Activated CD8-positive, alpha-beta T cell treated with anti-CD3 and anti-CD28 coated beads for 36 hours (primary cell): Measurements from ENCODE around the gene INPP5D. TPM values are rescaled to one million over a fixed set of nuclear protein-coding genes. Genes with fewer than 3 reads are reported as not detected.
"Not testable (repeated sequence)": the region's sequence is repeated elsewhere in the genome, so short reads cannot be mapped to it uniquely, and the experiment has no call there.

Experiments used
- ATAC-seq: fragments of 200-7000 bp; cut with Tn5 transposase; one replicate; pipeline ENCODE4 v1.10.0; 2021; ENCODE audit warnings: mild to moderate bottlenecking, moderate library complexity
- CTCF ChIA-PET: fragments of 350-600 bp; sonication (Branson Sonifier 250); formaldehyde crosslinking; loops from one replicate; lab custom pipeline; 2021; ENCODE audit warnings: antibody characterized with exemption; lab: Charles Lee
- POLR2A ChIA-PET: fragments of 350-600 bp; sonication (Branson Sonifier 250); formaldehyde crosslinking; loops from one replicate; lab custom pipeline; 2021; ENCODE audit warnings: antibody characterized with exemption; lab: Charles Lee
- DNase-seq: peaks from one replicate; pipeline ENCODE4 v3.0.0-alpha.2; 2020
- H3K27ac Mint-ChIP-seq: one replicate; pipeline ENCODE4 v1.8.0; 2021; ENCODE audit warnings: mild to moderate bottlenecking, mixed read lengths
- H3K27me3 Mint-ChIP-seq: one replicate; pipeline ENCODE4 v1.8.0; 2021; ENCODE audit warnings: mixed read lengths
- H3K36me3 Mint-ChIP-seq: one replicate; pipeline ENCODE4 v1.8.0; 2021; ENCODE audit warnings: low read depth, mixed read lengths
- H3K4me1 Mint-ChIP-seq: one replicate; pipeline ENCODE4 v1.8.0; 2021; ENCODE audit warnings: low read depth, mixed read lengths
- H3K4me3 Mint-ChIP-seq: one replicate; pipeline ENCODE4 v1.8.0; 2021; ENCODE audit warnings: mild to moderate bottlenecking, moderate library complexity, mixed read lengths
- H3K9me3 Mint-ChIP-seq: one replicate; pipeline ENCODE4 v1.8.0; 2021; ENCODE audit warnings: mixed read lengths
- intact Hi-C: fragments of 100-400 bp; cut with micrococcal nuclease; formaldehyde crosslinking; loops from one replicate; pipeline ENCODE4 v1.10.0; 2022
- total RNA-seq, 2 experiments: library from RNA; stranded (reverse); gene quantifications; one replicate each; pipeline ENCODE4 v1.2.3, GENCODE V29; 2021
- TF ChIP-seq, protein P1 (sequence below): fragments of 200-600 bp; IDR thresholded peaks from one replicate; pipeline ENCODE4 v1.8.0; 2022; ENCODE audit warnings: antibody characterized with exemption, mild to moderate bottlenecking

Gene INPP5D
- total RNA-seq, 2 experiments from 2014 or later: 38.6 to 40.2 TPM

DNA sequence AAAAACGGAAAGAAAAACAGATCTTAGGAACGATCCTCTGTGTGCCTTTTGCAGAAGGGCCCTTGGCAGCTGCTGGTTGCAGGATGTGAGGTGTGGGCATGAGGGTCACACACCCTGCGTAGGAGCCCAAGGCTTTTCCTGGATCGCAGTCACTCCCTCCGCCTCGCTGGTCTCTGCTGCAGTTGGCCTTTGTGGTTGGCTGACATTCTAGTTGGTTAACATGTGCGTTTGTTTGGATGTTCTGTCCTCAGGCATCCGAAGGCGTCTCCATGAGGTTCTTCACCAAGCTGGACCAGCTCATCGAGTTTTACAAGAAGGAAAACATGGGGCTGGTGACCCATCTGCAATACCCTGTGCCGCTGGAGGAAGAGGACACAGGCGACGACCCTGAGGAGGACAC is 61.7 kb downstream of the INPP5D start:
- intact Hi-C loops: no loop called here

DNA sequence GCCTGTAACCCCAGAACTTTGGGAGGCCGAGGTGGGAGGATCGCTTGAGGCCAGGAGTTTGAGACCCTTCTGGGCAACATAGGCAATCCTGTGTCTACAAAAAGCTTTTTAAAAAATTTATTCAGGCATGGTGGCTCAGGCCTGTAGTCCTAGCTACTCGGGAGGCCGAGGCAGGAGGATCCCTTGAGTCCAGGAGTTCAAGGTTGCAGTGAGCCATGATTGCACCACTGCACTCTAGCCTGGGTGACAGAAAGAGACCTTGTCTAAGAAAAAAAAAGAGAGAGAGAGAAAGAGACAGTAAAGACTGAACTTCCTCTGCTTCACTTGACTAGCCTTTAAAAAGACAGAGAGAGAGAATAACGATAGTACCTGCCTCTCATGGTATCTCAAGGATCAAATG is 62.4 kb downstream of the INPP5D start:
- intact Hi-C loops: no loop called here
- H3K27me3 Mint-ChIP-seq: no peaks in the 10 kb centered on the region
- ChIA-PET CTCF (interaction anchor here (1.2 kb wide), 1 partner anchor 8 kb away, joined by 3 read pairs; no protein-coding TSS in a partner anchor), POLR2A (interaction anchor here (1.6 to 2.0 kb wide), 2 partner anchors 10 to 20 kb away, joined by 3 to 8 read pairs; no protein-coding TSS in a partner anchor)
- peaks cover 24% of the 10 kb centered on the region for H3K4me1 Mint-ChIP-seq
- TF ChIP-seq, protein P1, sequence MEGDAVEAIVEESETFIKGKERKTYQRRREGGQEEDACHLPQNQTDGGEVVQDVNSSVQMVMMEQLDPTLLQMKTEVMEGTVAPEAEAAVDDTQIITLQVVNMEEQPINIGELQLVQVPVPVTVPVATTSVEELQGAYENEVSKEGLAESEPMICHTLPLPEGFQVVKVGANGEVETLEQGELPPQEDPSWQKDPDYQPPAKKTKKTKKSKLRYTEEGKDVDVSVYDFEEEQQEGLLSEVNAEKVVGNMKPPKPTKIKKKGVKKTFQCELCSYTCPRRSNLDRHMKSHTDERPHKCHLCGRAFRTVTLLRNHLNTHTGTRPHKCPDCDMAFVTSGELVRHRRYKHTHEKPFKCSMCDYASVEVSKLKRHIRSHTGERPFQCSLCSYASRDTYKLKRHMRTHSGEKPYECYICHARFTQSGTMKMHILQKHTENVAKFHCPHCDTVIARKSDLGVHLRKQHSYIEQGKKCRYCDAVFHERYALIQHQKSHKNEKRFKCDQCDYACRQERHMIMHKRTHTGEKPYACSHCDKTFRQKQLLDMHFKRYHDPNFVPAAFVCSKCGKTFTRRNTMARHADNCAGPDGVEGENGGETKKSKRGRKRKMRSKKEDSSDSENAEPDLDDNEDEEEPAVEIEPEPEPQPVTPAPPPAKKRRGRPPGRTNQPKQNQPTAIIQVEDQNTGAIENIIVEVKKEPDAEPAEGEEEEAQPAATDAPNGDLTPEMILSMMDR: no peak
- peaks cover 42% of the 10 kb centered on the region for H3K36me3 Mint-ChIP-seq
- no peak overlapping the region for H3K27ac Mint-ChIP-seq
- ATAC-seq (no peak), DNase-seq (no peak)
- H3K4me3 Mint-ChIP-seq: no peak overlapping the region
- H3K9me3 Mint-ChIP-seq: peaks cover 2% of the 10 kb centered on the region

More for the DNA sequence above, 61.7 kb downstream of the INPP5D start:
- POLR2A ChIA-PET: interaction anchor here (1.6 to 2.0 kb wide), 2 partner anchors 9 to 21 kb away, joined by 3 to 8 read pairs; no protein-coding TSS in a partner anchor
- TF ChIP-seq, protein P1: no peak
- no peak for DNase-seq
- Mint-ChIP-seq H3K27me3 (no peaks in the 10 kb centered on the region), H3K36me3 (peaks cover 39% of the 10 kb centered on the region), H3K27ac (no peak overlapping the region), H3K9me3 (peaks cover 2% of the 10 kb centered on the region), H3K4me1 (peaks cover 31% of the 10 kb centered on the region), H3K4me3 (no peak overlapping the region)
- CTCF ChIA-PET: interaction anchor here (1.2 kb wide), 1 partner anchor 9 kb away, joined by 3 read pairs; no protein-coding TSS in a partner anchor
- no peak for ATAC-seq

DNA sequence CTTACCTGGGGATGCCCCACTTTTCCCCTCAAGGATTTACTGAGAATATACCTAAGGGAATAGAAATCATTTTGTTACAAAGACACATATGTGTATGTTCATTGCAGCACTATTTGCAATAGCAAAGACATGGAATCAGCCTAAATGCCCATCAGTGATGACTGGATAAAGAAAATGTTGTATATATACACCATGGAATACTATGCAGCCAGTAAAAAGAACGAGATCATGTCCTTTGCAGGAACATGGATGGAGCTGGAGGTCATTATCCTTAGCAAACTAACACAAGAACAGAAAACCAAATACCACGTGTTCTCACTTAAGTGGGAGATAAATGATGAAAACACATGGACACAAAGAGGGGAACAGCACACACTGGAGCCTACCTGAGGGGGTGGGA is 63.4 kb downstream of the INPP5D start:
- H3K4me3 Mint-ChIP-seq, H3K27ac Mint-ChIP-seq, intact Hi-C loops, H3K27me3 Mint-ChIP-seq, ATAC-seq, H3K9me3 Mint-ChIP-seq, DNase-seq: not testable (repeated sequence)
- H3K4me1 Mint-ChIP-seq: peaks cover 16% of the 10 kb centered on the region
- ChIA-PET POLR2A (interaction anchor here (1.6 kb wide), 1 partner anchor 19 kb away, joined by 3 read pairs; no protein-coding TSS in a partner anchor), CTCF (interaction anchor here (0.8 kb wide), 1 partner anchor 69 kb away, joined by 3 read pairs; no protein-coding TSS in a partner anchor)
- H3K36me3 Mint-ChIP-seq: peaks cover 37% of the 10 kb centered on the region

DNA sequence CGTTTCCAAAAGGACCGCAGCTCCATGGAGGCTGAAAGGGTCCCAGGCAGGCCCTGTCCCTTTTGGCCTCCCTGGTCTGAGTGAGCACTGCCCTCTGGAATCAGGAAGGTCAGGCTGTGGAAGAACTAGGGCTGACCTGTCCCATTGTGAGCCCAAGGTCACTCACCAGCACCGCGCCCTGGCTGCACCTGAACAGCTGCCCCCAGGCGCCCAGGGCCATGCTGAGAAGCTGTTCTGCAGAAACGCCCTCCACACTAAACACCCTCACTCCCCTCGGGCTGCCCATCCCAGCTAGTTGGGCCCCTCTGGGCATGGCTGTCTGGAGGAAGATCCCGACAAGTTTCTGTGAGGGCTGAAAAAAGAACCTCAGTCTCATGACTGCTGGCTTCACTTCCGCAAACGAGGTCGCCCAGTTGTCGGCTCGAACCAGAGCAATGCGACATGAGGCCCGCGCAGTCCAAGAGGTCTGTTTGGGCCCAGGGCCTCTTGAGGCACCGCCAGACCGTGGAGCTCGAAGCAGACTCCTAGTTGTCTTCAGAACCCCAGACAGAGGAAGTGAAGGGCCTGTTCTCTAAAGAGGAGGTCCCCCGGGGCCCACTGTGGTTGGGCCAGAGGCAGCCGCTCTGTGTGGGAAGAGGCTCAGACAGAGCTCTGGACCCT is 64.4 kb downstream of the INPP5D start:
- peaks cover 2% of the 10 kb centered on the region for H3K9me3 Mint-ChIP-seq
- TF ChIP-seq, protein P1: no peak
- H3K4me3 Mint-ChIP-seq: no peak overlapping the region
- ChIA-PET CTCF (interaction anchor here (1.0 kb wide), 1 partner anchor 64 kb away, joined by 3 read pairs; the partner anchor contains the start of gene INPP5D), POLR2A (no interaction called here)
- ATAC-seq: no peak
- no peaks in the 10 kb centered on the region for H3K27me3 Mint-ChIP-seq
- no peak for DNase-seq
- intact Hi-C loops: no loop called here
- H3K27ac Mint-ChIP-seq: peak overlapping the region; percentile 11
- H3K4me1 Mint-ChIP-seq: peaks cover 12% of the 10 kb centered on the region
- H3K36me3 Mint-ChIP-seq: peaks cover 38% of the 10 kb centered on the region

DNA sequence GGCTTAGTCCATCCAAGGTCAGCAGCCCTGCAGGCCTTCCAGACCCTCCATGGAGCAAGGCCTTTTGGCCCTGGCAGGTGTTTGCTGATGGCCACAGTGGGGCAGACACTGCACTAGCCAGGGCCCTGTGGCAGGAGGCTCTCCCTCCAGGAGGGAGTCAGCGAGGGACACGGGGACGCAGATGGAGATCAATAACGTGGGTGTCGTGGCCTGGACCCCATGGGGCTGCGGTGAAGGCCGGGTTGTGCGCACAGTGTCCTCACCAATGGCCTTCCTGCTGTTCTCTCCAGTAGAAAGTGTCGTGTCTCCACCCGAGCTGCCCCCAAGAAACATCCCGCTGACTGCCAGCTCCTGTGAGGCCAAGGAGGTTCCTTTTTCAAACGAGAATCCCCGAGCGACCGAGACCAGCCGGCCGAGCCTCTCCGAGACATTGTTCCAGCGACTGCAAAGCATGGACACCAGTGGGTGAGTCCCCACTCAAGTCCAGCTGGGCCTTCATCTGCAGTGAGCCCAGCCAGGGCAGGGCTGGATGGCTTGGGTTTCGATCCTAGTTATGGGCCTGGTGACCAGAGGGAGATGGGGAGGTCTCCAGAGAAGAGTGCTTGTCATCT is 65.4 kb downstream of the INPP5D start:
- DNase-seq: no peak
- TF ChIP-seq, protein P1: no peak
- H3K9me3 Mint-ChIP-seq: peaks cover 2% of the 10 kb centered on the region
- peaks cover 44% of the 10 kb centered on the region for H3K36me3 Mint-ChIP-seq
- ChIA-PET CTCF (interaction anchor here (1.0 kb wide), 1 partner anchor 65 kb away, joined by 3 read pairs; the partner anchor contains the start of gene INPP5D), POLR2A (no interaction called here)
- peaks cover 18% of the 10 kb centered on the region for H3K4me1 Mint-ChIP-seq
- H3K4me3 Mint-ChIP-seq: no peak overlapping the region
- no peaks in the 10 kb centered on the region for H3K27me3 Mint-ChIP-seq
- ATAC-seq: no peak
- intact Hi-C loops: no loop called here
- no peak overlapping the region for H3K27ac Mint-ChIP-seq
